GM21390 (cell line): ENCODE data around the gene RDM1.
"Not testable (repeated sequence)": the region's sequence is repeated elsewhere in the genome, so short reads cannot be mapped to it uniquely, and the experiment has no call there.

ENCODE experiments used
- ATAC-seq: cut with Tn5 transposase; IDR thresholded peaks from one replicate; pipeline ENCODE4 v1.9.1; 2021; ENCODE audit not compliant: unreplicated experiment

The RDM1 gene

GRCh38 chr17:35900708-35901480 lies 29.7 kb downstream of the RDM1 start:
- ATAC-seq: no peak

- ATAC-seq: no peak
These were observed 30.3 kb downstream of the RDM1 start for GRCh38 chr17:35900280-35900679.

DNA sequence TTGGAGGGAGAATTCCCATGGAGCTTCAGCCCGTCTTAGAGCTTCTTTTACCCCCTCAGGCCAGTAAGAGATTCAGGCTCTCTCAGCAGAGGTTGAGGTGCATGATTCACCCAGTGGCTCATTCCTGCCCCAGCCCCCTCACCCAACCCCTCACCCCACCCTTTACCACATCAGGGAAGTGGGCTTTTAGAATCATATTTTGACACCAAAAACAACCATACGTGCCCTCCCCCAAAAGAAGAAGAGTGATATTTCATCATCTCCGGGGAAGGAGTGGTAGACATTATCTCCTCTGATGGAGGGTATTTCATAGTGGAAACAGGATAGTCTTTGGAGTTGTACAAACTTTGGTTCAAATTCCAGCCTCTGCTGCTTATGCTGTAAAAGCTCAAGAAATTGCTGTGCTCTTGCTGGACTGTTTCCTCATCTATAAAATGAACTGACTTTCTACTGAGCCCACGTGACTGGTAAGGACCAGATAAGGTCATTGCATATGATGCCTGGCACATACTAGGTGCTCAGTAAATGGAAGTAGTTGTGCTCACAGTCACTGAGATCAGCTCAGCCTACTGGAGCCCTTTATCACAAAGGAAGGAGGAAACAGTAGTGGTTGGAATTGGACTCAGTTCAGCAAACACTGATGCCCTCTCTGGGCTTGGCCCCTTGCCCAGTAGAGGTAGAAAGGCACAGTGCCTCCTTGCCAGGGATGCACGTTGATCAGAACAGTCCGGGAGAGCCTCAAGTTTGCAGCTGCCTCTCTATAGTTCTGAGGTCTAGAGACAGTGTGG lies 32.1 kb downstream of the RDM1 start:
- no peak for ATAC-seq

DNA sequence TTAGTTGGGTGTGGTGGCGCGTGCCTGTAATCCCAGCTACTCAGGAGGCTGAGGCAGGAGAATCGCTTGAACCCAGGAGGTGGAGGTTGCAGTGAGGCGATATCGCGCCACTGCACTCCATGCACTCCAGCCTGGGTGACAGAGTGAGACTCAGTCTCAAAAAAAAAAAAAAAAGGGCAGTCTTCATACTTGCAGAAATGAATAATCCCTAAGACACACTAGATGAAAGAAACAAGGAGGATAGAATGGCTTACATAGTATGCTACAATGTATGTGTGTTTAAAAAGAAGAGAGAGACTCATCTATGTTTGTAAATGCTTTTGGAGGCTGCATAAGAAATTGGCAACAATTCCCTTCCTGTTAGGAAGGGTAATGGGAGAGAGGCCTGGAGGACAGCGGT lies 32.8 kb downstream of the RDM1 start:
- ATAC-seq: not testable (repeated sequence)

DNA sequence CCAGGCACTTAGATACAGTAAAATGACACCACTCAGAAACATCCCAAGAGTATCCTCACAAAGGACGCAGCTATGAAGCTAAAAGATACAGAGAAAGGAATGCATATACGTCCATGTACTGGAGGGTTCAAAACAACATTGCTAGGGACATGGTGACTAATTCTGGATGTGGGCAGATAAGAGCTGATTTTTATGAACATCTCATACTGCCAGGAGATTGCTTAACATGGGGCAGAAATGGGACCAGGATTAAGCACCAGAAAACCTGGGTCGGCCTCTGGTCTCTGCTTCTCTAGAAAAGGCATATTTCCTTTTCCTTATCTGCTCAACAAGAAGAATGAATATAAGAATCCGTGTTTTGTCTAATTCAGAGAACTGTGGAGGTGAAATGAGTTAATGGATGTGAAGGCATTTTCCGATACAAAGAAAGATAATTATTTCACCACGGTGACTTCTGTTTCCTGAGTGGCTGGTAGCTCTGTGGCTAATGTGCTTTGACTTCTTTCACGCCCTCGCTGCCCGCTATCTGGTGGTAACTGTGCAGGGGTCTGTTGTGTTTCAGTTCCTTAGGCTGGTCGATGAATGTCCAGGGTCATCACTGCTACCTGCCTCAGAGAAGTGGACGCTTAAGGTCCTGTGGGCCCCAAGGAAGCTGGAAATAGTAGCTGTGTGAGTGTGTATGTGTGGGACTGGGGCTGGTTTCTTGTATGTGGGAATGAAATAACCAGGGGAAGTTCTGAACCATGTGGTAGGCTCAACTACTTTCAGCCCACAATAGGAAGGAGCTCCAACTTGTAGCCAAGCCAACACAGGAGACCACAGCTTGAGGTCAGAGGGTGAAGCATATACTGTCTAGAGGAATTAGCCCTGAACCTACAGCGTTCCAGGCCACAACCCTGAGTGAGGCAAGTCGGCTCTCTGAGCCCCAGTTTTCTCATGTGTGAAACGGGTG lies 34.7 kb downstream of the RDM1 start:
- ATAC-seq: no peak

DNA sequence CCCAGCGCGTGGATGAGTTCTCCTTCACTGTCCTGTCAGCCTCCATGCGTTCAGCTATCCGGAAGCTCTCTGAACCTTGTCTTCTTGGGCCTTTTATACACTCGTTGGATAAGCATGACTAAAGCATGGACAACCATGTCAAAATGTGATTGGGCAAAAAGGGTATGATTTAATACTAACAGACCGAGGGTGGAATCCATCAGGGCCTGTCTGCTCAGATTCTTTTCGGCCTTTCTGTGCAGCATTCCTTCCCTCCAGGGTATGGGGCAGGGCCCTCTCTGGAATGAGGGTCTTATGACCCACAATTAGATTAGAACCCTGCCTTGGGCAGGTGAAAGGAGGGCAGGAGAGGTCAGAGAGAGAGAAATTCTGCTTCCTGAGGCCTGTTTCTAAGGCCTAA lies 36.4 kb downstream of the RDM1 start:
- no peak for ATAC-seq

DNA sequence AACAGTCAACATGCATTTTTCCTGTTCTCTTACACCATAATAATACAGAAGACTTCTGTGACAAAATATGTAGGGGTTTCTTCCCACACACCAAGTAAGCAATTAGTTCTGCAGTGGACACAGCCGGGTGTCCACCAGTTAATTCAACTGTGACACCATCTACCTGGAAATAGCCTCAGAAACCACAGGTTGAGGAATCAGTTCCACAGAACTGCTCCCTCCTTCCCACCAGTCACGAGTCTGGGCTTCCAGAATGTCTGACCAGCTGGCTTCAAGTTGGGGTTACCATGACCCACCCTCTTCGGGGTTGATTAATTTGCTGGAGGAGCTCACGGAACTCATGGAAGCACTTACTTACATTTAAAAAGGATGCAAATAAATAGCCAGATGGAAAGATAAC lies 36.8 kb downstream of the RDM1 start:
- ATAC-seq: no peak

GRCh38 chr17:35892091-35893035 lies 38.2 kb downstream of the RDM1 start:
- ATAC-seq: no peak

GRCh38 chr17:35891269-35891668 lies 39.3 kb downstream of the RDM1 start:
- no peak for ATAC-seq

DNA sequence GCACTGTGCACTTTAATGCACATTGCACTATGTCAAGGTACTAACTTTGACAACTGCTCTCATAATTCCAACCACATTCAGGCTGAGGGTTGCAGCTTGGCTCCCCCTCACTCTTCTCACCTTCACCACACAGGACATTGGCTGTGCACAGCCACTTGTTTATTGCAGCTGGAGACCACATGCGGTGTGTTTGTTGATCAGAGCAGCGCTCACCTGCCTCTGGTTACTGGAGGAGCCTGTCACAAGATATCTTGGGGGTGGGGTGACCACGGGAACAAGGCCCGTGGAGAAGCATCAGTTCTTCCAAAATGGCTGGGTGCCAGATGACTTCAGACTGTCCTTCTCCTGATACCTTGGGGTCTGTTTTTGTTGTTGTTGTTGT lies 39.8 kb downstream of the RDM1 start:
- ATAC-seq: no peak

DNA sequence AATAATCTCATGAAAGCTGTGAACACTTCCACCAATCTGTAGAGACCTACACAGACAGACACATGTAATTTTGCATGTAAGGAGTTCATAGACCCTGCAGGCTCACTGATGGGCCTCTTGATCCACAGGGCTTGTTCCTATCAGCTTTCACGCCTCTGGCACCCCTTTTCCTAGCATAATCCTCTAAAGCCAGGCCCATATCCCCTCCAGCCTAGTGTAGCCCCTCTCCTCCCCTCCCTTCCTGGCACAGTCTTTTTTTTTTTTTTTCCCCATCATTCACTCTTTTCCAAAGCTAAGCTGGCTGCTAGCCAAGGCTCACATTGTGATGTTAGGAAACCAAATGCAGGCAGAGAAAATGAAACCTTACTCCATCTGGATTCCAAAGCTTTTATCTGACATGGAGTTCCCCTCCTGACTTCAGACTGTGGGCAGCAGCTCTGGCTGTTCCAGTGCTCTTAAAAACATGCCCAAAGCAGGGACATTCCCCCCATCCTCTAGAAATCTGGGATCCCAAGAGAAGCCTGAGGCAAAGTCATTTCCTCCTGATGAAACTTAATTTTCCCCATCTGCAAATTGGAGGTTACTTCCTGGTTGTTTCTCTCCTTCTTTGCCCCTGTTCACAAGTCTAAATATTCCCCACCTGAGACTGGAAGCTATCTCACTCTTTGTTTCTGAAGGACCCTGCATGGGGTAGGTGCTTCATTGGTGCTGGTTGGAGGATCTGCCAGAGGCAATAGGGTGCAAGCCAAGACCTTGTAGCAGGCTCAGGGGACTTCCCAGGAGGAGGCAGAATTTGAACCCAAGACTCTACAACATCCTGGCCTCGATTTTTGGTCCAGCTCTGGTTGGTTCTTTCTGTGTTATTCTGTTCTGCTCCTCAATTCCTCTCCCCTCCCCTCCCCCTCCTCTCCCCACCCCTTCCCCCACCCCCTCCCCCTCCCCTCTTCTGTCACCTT lies 40.5 kb downstream of the RDM1 start:
- no peak for ATAC-seq

DNA sequence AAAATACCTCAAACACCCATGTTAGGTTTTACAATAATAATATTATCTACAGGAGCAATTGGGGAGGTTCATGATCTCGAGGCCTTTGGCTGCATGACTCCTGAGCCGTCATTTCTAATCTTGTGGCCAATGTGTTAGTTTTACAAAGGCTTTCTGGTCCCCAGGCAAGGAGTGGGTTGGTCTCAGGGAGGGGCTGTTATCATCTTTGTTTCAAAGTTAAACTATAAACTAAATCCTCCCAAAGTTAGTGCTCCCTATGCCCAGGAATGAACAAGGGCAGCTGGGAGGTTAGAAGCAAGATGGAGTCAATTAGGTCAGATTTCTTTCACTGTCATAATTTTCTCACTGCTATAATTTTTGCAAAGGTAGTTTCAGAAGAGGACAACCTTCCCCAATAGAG lies 41.3 kb downstream of the RDM1 start:
- no peak for ATAC-seq

- ATAC-seq: peak; percentile 86
These were observed 50.6 kb downstream of the RDM1 start, which contains the start of gene CCL5 for GRCh38 chr17:35879773-35880654. CCL5 (minus strand) TSS chr17:35880360.

- no peak for ATAC-seq
These were observed 52.2 kb downstream of the RDM1 start for GRCh38 chr17:35878361-35878760.

- ATAC-seq: no peak
These were observed 53.1 kb downstream of the RDM1 start for GRCh38 chr17:35877345-35878029.

DNA sequence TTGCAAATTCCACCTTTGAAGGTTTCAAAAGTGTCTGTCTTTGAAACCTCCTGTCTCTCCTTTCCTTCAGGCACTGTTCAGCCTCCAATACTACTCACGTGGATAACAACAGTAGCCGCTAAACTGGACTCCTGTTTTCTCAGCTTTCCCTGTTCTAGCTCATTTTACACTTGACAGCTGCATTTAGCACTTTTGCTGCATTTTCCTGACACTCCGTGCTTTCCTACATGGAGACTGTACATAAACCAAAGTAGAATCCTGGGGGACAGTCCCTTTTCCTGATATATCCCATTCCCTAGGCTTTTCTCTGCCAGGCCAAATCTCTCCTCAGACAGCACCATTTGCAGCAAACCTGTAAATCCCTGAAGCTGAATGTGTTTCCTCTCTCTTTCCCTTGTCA lies 54.0 kb downstream of the RDM1 start:
- ATAC-seq: no peak

DNA sequence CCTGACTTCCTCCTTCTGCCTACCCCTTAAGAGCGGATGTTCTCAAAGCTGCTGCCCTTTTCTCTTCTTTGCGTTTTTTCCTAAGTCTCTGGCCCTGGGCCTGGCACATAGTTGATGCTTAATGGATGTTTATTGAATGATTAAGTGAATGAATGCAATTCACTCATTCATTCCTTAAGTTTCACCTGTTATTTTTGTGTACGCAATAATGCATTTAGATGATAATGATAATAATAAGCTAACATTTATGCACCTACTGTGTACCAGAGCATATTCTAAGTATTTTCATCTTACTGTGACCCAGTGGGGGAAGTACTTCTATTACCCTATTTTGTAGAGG lies 54.8 kb downstream of the RDM1 start:
- no peak for ATAC-seq
